ENCODE measurements around the gene SLC24A5. TPM values are rescaled to one million over a fixed set of nuclear protein-coding genes. Genes with fewer than 3 reads are reported as not detected.

Gene SLC24A5
- total RNA-seq, 4 donors from 2014 or later, result 3.9 to 13.0 (median 6.9) TPM

GRCh38 chr15:48147358-48147757, 26.6 kb downstream of the SLC24A5 start:
- H3K4me1 ChIP-seq, result peaks cover 5% of the 10 kb centered on the region
- no peaks in the 10 kb centered on the region for H3K9me3 ChIP-seq
- TF ChIP-seq EP300 (IDR thresholded peaks at IDR 0.05), result no peak
- no peak for TF ChIP-seq POLR2AphosphoS5 (IDR thresholded peaks at IDR 0.05)
- TF ChIP-seq, protein P1, sequence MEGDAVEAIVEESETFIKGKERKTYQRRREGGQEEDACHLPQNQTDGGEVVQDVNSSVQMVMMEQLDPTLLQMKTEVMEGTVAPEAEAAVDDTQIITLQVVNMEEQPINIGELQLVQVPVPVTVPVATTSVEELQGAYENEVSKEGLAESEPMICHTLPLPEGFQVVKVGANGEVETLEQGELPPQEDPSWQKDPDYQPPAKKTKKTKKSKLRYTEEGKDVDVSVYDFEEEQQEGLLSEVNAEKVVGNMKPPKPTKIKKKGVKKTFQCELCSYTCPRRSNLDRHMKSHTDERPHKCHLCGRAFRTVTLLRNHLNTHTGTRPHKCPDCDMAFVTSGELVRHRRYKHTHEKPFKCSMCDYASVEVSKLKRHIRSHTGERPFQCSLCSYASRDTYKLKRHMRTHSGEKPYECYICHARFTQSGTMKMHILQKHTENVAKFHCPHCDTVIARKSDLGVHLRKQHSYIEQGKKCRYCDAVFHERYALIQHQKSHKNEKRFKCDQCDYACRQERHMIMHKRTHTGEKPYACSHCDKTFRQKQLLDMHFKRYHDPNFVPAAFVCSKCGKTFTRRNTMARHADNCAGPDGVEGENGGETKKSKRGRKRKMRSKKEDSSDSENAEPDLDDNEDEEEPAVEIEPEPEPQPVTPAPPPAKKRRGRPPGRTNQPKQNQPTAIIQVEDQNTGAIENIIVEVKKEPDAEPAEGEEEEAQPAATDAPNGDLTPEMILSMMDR (IDR thresholded peaks at IDR 0.05), result no peak
- TF ChIP-seq POLR2A (IDR thresholded peaks at IDR 0.05), result no peak
- H3K4me3 ChIP-seq, result no peak overlapping the region
- no peaks in the 10 kb centered on the region for H3K27me3 ChIP-seq
- no peaks in the 10 kb centered on the region for H3K36me3 ChIP-seq
- no peak for DNase-seq (ENCODE audit: low spot score in 2 of 2)
- H3K27ac ChIP-seq, result no peak overlapping the region

DNA sequence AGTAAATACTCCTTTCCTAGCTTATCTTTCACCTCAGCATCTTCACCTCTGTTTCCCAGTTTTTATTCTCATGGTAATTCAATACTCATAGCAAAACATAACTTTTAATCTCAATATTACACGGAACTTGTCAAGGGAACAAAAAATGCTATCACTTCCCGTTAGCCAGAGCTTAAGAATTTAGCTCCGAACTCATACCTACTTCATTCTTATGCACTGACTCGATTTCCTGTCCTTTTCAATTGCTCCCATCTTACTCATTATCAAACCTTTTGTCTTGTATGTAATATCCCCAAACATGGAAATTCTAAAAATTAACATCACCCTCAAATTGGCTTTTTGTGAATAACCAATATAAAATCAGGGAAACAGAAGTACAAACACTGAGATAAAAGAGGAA, 29.1 kb downstream of the SLC24A5 start:
- WGBS, result 87% methylated on average over 4 of the region's 4 CpGs
- no peak for DNase-seq (ENCODE audit: low spot score in 2 of 2)
- TF ChIP-seq POLR2A (IDR thresholded peaks at IDR 0.05) (no peak), POLR2AphosphoS5 (IDR thresholded peaks at IDR 0.05) (no peak), EP300 (IDR thresholded peaks at IDR 0.05) (no peak)
- TF ChIP-seq, protein P1 (IDR thresholded peaks at IDR 0.05), result no peak
- H3K36me3 ChIP-seq, result no peaks in the 10 kb centered on the region
- H3K4me3 ChIP-seq, result no peak overlapping the region
- H3K27me3 ChIP-seq, result no peaks in the 10 kb centered on the region
- H3K27ac ChIP-seq, result no peak overlapping the region
- H3K4me1 ChIP-seq, result no peaks in the 10 kb centered on the region
- H3K9me3 ChIP-seq, result no peaks in the 10 kb centered on the region

DNA sequence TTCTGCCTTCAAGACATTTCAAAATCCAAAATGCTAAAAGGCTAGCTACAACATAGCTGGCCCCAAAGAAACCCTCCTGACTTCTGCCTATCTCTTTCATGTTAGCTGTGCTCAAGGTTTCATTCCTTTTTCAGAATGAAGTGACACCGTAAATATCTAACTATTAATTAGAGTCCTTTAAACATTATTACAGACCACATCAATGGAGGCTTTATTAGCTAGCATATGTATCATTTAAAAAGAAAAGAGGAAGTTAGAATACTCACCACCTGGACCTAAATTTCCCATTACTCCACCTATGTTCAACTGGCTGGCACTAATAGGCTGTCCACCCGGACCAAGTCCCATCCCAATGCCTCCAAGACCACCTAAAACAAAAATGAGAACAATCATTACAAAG, 32.7 kb downstream of the SLC24A5 start:
- Histone ChIP-seq H3K4me1 (no peaks in the 10 kb centered on the region), H3K27ac (no peak overlapping the region), H3K27me3 (no peaks in the 10 kb centered on the region), H3K4me3 (no peak overlapping the region), H3K36me3 (no peaks in the 10 kb centered on the region), H3K9me3 (no peaks in the 10 kb centered on the region)
- DNase-seq (ENCODE audit: low spot score in 2 of 2), result no peak
- TF ChIP-seq EP300 (IDR thresholded peaks at IDR 0.05) (no peak), POLR2AphosphoS5 (IDR thresholded peaks at IDR 0.05) (no peak), POLR2A (IDR thresholded peaks at IDR 0.05) (no peak)
- TF ChIP-seq, protein P1 (IDR thresholded peaks at IDR 0.05), result no peak
- 94% methylated on average over 2 of the region's 2 CpGs for WGBS

GRCh38 chr15:48168616-48169015, 47.8 kb downstream of the SLC24A5 start:
- Histone ChIP-seq H3K27me3 (peaks cover 3% of the 10 kb centered on the region), H3K27ac (no peak overlapping the region), H3K9me3 (no peaks in the 10 kb centered on the region), H3K4me1 (no peaks in the 10 kb centered on the region), H3K36me3 (no peaks in the 10 kb centered on the region), H3K4me3 (no peak overlapping the region)
- TF ChIP-seq POLR2AphosphoS5 (IDR thresholded peaks at IDR 0.05) (no peak), EP300 (IDR thresholded peaks at IDR 0.05) (no peak), POLR2A (IDR thresholded peaks at IDR 0.05) (no peak)
- TF ChIP-seq, protein P1 (IDR thresholded peaks at IDR 0.05), result no peak
- WGBS, result 59% methylated on average over 3 of the region's 3 CpGs
- no peak for DNase-seq (ENCODE audit: low spot score in 2 of 2)

DNA sequence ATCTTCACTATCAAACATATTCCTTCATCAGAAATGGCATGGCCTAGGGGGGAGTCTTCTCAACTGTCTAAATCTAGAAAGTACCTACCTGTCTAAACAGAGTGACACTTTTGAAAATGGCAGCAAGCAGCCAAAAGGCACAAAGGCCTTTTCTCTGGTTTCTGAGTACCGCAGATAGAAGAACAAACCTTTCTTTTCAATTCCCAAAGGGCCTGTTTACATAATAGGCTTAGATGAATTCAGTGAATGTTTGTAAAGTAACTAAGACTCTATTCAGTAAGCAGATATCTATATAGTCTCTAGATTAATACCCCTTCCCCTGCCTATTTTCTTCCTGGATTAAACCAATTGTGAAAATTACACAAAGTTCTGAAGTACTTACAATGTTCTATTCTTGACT, 50.2 kb downstream of the SLC24A5 start:
- no peaks in the 10 kb centered on the region for H3K36me3 ChIP-seq
- H3K27me3 ChIP-seq, result peaks cover 3% of the 10 kb centered on the region
- H3K9me3 ChIP-seq, result no peaks in the 10 kb centered on the region
- no peak overlapping the region for H3K27ac ChIP-seq
- 67% methylated on average over 1 of the region's 1 CpG for WGBS
- H3K4me1 ChIP-seq, result no peaks in the 10 kb centered on the region
- no peak for DNase-seq (ENCODE audit: low spot score in 2 of 2)
- no peak overlapping the region for H3K4me3 ChIP-seq
- TF ChIP-seq, protein P1 (IDR thresholded peaks at IDR 0.05), result no peak
- no peak for TF ChIP-seq POLR2A (IDR thresholded peaks at IDR 0.05)
- TF ChIP-seq EP300 (IDR thresholded peaks at IDR 0.05), result no peak
- TF ChIP-seq POLR2AphosphoS5 (IDR thresholded peaks at IDR 0.05), result no peak
